HAP-1 (cell line): ENCODE data around the gene PRM3.

Source experiments
- DNase-seq, 2 experiments: peaks; one replicate each; pipeline ENCODE4 v3.0.0-alpha.2; 2016 to 2020; ENCODE audit warnings: low spot score in 2 of 2
- H3K27me3 ChIP-seq: fragments of 250-450 bp; sonication (Bioruptor Pico); 2 replicates; pipeline ENCODE4 v1.5.1; 2020; ENCODE audit warnings: low read depth, mild to moderate bottlenecking, moderate library complexity
- H3K36me3 ChIP-seq: fragments of 250-450 bp; sonication (Bioruptor Pico); replicated peaks from 2 replicates; pipeline ENCODE4 v1.5.1; 2020; ENCODE audit warnings: mild to moderate bottlenecking
- H3K4me1 ChIP-seq: fragments of 250-450 bp; sonication (Bioruptor Pico); 2 replicates; pipeline ENCODE4 v1.5.1; 2020; ENCODE audit warnings: mild to moderate bottlenecking
- H3K4me3 ChIP-seq: fragments of 250-450 bp; sonication (Bioruptor Pico); 2 replicates; pipeline ENCODE4 v1.5.1; 2020; ENCODE audit warnings: mild to moderate bottlenecking, moderate library complexity
- H3K9me3 ChIP-seq: fragments of 250-450 bp; sonication (Bioruptor Pico); 2 replicates; pipeline ENCODE4 v1.5.1; 2020; ENCODE audit warnings: mild to moderate bottlenecking, moderate library complexity
- in situ Hi-C: fragments of 300-500 bp; cut with MboI; formaldehyde crosslinking; loops from 3 replicates; pipeline ENCODE4 v1.14.3; 2020; ENCODE audit warnings: low sequenced_read_pairs, inconsistent platforms, mixed read lengths

The PRM3 gene

GRCh38 chr16:11264155-11264832, 9.1 kb downstream of the PRM3 start:
- in situ Hi-C loops: loop anchor here (5.0 kb wide), 1 partner anchor 297 kb away; no protein-coding TSS in a partner anchor
- no peaks in the 10 kb centered on the region for H3K9me3 ChIP-seq
- no peaks in the 10 kb centered on the region for H3K36me3 ChIP-seq
- no peaks in the 10 kb centered on the region for H3K27me3 ChIP-seq
- H3K4me1 ChIP-seq: no peaks in the 10 kb centered on the region
- no peak overlapping the region for H3K4me3 ChIP-seq
- DNase-seq: no peak

- Histone ChIP-seq H3K4me3 (no peak overlapping the region), H3K27me3 (no peaks in the 10 kb centered on the region), H3K4me1 (no peaks in the 10 kb centered on the region), H3K36me3 (no peaks in the 10 kb centered on the region), H3K9me3 (no peaks in the 10 kb centered on the region)
- DNase-seq: no peak
- in situ Hi-C loops: loop anchor here (5.0 kb wide), 1 partner anchor 296 kb away; no protein-coding TSS in a partner anchor
These were observed 9.7 kb downstream of the PRM3 start for GRCh38 chr16:11263737-11264136.

GRCh38 chr16:11262915-11263314, 10.5 kb downstream of the PRM3 start:
- no peaks in the 10 kb centered on the region for H3K36me3 ChIP-seq
- no peak for DNase-seq
- no peaks in the 10 kb centered on the region for H3K4me1 ChIP-seq
- no peaks in the 10 kb centered on the region for H3K9me3 ChIP-seq
- in situ Hi-C loops: loop anchor here (5.0 kb wide), 1 partner anchor 296 kb away; no protein-coding TSS in a partner anchor
- H3K27me3 ChIP-seq: no peaks in the 10 kb centered on the region
- no peak overlapping the region for H3K4me3 ChIP-seq

- no peaks in the 10 kb centered on the region for H3K9me3 ChIP-seq
- DNase-seq: no peak
- peaks cover 4% of the 10 kb centered on the region for H3K4me1 ChIP-seq
- no peak overlapping the region for H3K4me3 ChIP-seq
- no peaks in the 10 kb centered on the region for H3K36me3 ChIP-seq
- H3K27me3 ChIP-seq: no peaks in the 10 kb centered on the region
- in situ Hi-C loops: loop anchor here (5.0 kb wide), 1 partner anchor 293 kb away; no protein-coding TSS in a partner anchor
These were observed 12.8 kb downstream of the PRM3 start for GRCh38 chr16:11260596-11260966.

GRCh38 chr16:11259655-11260595, 13.5 kb downstream of the PRM3 start:
- no peak for DNase-seq
- no peak overlapping the region for H3K4me3 ChIP-seq
- H3K9me3 ChIP-seq: no peaks in the 10 kb centered on the region
- H3K4me1 ChIP-seq: peaks cover 4% of the 10 kb centered on the region
- no peaks in the 10 kb centered on the region for H3K27me3 ChIP-seq
- in situ Hi-C loops: loop anchor here (5.0 kb wide), 1 partner anchor 293 kb away; no protein-coding TSS in a partner anchor
- no peaks in the 10 kb centered on the region for H3K36me3 ChIP-seq

GRCh38 chr16:11258553-11259492, 14.6 kb downstream of the PRM3 start:
- Histone ChIP-seq H3K27me3 (no peaks in the 10 kb centered on the region), H3K9me3 (no peaks in the 10 kb centered on the region), H3K4me1 (peaks cover 11% of the 10 kb centered on the region), H3K4me3 (no peak overlapping the region), H3K36me3 (no peaks in the 10 kb centered on the region)
- DNase-seq: no peak
- in situ Hi-C loops: no loop called here

GRCh38 chr16:11257131-11257938, 16.1 kb downstream of the PRM3 start:
- peak; percentile 79 to 84 for DNase-seq
- no peaks in the 10 kb centered on the region for H3K27me3 ChIP-seq
- H3K9me3 ChIP-seq: no peaks in the 10 kb centered on the region
- in situ Hi-C loops: no loop called here
- peak overlapping the region; percentile 77 for H3K4me3 ChIP-seq
- peaks cover 11% of the 10 kb centered on the region for H3K4me1 ChIP-seq
- H3K36me3 ChIP-seq: no peaks in the 10 kb centered on the region

- Histone ChIP-seq H3K36me3 (no peaks in the 10 kb centered on the region), H3K27me3 (no peaks in the 10 kb centered on the region), H3K4me3 (peak overlapping the region; percentile 77), H3K9me3 (no peaks in the 10 kb centered on the region), H3K4me1 (peaks cover 11% of the 10 kb centered on the region)
- in situ Hi-C loops: no loop called here
- DNase-seq: peak; percentile 31 to 75
These were observed 16.7 kb downstream of the PRM3 start for GRCh38 chr16:11256661-11257130.

- Histone ChIP-seq H3K27me3 (no peaks in the 10 kb centered on the region), H3K36me3 (no peaks in the 10 kb centered on the region), H3K4me1 (peaks cover 11% of the 10 kb centered on the region), H3K4me3 (peak within 1 kb of the TSS; percentile 77), H3K9me3 (no peaks in the 10 kb centered on the region)
- peak; percentile 77 to 87 for DNase-seq
- in situ Hi-C loops: no loop called here
These were observed 17.4 kb downstream of the PRM3 start, which contains the start of gene SOCS1 for GRCh38 chr16:11255737-11256660. Gene SOCS1, minus strand, starts transcription at chr16:11256204. Its CDS starts 726 bp downstream, at chr16:11255478.

- DNase-seq: peak; percentile 28 to 64
- Histone ChIP-seq H3K4me1 (peaks cover 11% of the 10 kb centered on the region), H3K9me3 (no peaks in the 10 kb centered on the region), H3K4me3 (peak overlapping the region; percentile 77), H3K27me3 (no peaks in the 10 kb centered on the region), H3K36me3 (no peaks in the 10 kb centered on the region)
- in situ Hi-C loops: no loop called here
These were observed 18.3 kb downstream of the PRM3 start for GRCh38 chr16:11254913-11255736.
